Measurements from ENCODE around the gene RNF144B.

Gene RNF144B

GRCh38 chr6:18465410-18466154, 78.4 kb downstream of the RNF144B start:
- TF ChIP-seq, protein P1, sequence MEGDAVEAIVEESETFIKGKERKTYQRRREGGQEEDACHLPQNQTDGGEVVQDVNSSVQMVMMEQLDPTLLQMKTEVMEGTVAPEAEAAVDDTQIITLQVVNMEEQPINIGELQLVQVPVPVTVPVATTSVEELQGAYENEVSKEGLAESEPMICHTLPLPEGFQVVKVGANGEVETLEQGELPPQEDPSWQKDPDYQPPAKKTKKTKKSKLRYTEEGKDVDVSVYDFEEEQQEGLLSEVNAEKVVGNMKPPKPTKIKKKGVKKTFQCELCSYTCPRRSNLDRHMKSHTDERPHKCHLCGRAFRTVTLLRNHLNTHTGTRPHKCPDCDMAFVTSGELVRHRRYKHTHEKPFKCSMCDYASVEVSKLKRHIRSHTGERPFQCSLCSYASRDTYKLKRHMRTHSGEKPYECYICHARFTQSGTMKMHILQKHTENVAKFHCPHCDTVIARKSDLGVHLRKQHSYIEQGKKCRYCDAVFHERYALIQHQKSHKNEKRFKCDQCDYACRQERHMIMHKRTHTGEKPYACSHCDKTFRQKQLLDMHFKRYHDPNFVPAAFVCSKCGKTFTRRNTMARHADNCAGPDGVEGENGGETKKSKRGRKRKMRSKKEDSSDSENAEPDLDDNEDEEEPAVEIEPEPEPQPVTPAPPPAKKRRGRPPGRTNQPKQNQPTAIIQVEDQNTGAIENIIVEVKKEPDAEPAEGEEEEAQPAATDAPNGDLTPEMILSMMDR (IDR thresholded peaks at IDR 0.05; ENCODE audit: insufficient read depth, low read length, poor library complexity, severe bottlenecking): no peak
- no peak for DNase-seq (ENCODE audit: extremely low read depth, insufficient read length)
- Histone ChIP-seq H3K27me3 (replicated peaks; ENCODE audit: control insufficient read depth, insufficient read depth, low read length) (no peaks in the 10 kb centered on the region; the same call in 1 of the 2 replicates), H3K36me3 (ENCODE audit: control insufficient read depth, insufficient read depth, low read length) (no peaks in the 10 kb centered on the region), H3K4me3 (replicated peaks; ENCODE audit: low read depth, low read length) (no peak overlapping the region)

DNA sequence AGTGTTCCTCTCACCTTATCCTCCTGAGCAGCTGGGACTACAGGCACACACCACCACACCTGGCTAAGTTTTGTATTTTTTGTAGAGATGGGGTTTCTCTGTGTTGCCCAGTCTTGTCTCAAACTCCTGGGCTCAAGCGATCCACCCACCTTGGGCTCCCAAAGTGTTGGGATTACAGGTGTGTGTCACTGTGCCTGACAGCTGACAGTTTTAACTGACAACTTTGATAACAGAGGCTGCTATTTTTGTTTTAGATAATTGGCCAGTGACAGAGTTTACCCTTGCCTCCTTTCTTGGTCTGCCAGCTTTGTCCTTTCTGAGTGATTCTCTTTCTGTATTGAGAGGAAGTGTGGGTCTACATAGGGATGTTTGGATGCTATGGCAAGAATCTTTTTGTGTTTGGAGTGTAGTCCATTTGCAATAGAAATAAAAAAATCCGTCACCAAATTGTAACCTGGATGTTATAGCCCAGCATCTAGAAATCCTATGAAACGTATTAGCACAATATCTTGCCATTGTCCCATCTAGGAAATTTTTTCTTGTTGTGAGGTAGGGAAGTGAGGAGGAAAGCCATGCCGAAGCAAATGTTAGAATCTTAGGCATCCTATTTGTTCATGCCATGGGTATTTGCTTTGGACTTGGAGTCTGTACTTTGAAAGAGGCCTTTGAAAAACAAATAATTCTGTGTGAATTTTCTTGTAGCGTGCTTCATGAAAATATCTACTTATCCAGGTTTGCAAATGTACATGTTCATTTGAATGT, 80.8 kb downstream of the RNF144B start:
- Histone ChIP-seq H3K4me3 (replicated peaks; ENCODE audit: low read depth, low read length) (no peak overlapping the region), H3K36me3 (ENCODE audit: control insufficient read depth, insufficient read depth, low read length) (no peaks in the 10 kb centered on the region)
- TF ChIP-seq, protein P1 (IDR thresholded peaks at IDR 0.05; ENCODE audit: insufficient read depth, low read length, poor library complexity, severe bottlenecking): no peak

DNA sequence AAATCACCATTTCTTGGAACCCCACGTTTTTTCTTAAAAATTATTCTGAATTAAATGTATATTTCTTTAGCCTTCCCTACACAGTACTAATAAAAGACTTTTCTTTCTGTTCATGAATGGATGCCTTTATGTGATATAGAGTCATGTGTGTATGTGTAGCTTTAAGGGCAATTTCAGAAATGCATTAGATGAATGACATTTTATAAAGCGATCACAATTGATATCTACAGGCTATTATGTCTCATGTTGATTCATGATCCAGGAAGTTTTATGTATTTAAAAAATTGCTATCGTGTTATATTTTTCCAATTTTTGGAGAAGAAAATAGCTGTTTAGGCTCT, 81.3 kb downstream of the RNF144B start:
- no peak overlapping the region for H3K4me3 ChIP-seq (replicated peaks; ENCODE audit: low read depth, low read length)
- TF ChIP-seq, protein P1 (IDR thresholded peaks at IDR 0.05; ENCODE audit: insufficient read depth, low read length, poor library complexity, severe bottlenecking): no peak

More for the DNA sequence above, 80.8 kb downstream of the RNF144B start:
- DNase-seq (ENCODE audit: extremely low read depth, insufficient read length): no peak
- H3K27me3 ChIP-seq (replicated peaks; ENCODE audit: control insufficient read depth, insufficient read depth, low read length): no peaks in the 10 kb centered on the region

GRCh38 chr6:18469536-18469935, 82.4 kb downstream of the RNF144B start:
- DNase-seq (ENCODE audit: extremely low read depth, insufficient read length): no peak
- no peak overlapping the region for H3K4me3 ChIP-seq (replicated peaks; ENCODE audit: low read depth, low read length)
- no peaks in the 10 kb centered on the region for H3K36me3 ChIP-seq (ENCODE audit: control insufficient read depth, insufficient read depth, low read length)
- no peaks in the 10 kb centered on the region for H3K27me3 ChIP-seq (replicated peaks; ENCODE audit: control insufficient read depth, insufficient read depth, low read length)
- TF ChIP-seq, protein P1 (IDR thresholded peaks at IDR 0.05; ENCODE audit: insufficient read depth, low read length, poor library complexity, severe bottlenecking): no peak

More for the DNA sequence above, 81.3 kb downstream of the RNF144B start:
- no peaks in the 10 kb centered on the region for H3K27me3 ChIP-seq (replicated peaks; ENCODE audit: control insufficient read depth, insufficient read depth, low read length)
- no peak for DNase-seq (ENCODE audit: extremely low read depth, insufficient read length)
- no peaks in the 10 kb centered on the region for H3K36me3 ChIP-seq (ENCODE audit: control insufficient read depth, insufficient read depth, low read length)

DNA sequence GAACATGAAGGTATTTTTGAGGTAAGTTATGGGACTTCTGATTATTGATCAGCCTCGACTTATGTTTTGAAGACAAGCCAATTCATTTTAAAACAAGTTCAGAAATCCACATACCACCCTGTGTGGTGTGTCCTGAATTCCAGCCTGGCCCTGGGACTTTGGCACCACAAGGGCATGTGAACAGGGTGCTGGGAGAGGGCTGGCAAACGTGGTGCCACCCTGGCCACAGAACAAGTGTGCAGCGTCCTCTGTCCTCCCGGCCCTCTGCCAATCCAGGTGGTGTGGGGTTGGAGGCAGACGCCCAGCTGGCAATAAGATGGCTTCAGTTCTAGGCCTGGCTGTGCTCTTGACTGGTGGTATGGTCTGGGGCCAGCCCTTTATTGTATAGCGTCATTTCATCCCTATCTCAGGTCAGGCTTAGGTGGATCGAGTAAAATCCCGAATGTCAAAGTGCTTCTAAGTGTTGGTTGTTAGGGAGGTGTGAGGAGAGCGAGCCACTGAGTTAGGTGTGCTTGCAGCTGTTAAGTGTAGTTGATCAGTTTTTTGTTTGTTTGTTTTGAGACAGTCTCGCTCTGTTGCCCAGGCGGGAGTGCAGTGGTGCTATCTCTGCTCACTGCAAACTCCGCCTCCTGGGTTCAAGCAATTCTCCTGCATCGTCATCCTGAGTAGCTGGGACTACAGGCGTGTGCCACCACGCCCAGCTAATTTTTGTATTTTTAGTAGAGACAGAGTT, 84.2 kb downstream of the RNF144B start:
- no peaks in the 10 kb centered on the region for H3K36me3 ChIP-seq (ENCODE audit: control insufficient read depth, insufficient read depth, low read length)
- TF ChIP-seq, protein P1 (IDR thresholded peaks at IDR 0.05; ENCODE audit: insufficient read depth, low read length, poor library complexity, severe bottlenecking): no peak
- no peaks in the 10 kb centered on the region for H3K27me3 ChIP-seq (replicated peaks; ENCODE audit: control insufficient read depth, insufficient read depth, low read length)

More for the DNA sequence above, 84.2 kb downstream of the RNF144B start:
- DNase-seq (ENCODE audit: extremely low read depth, insufficient read length): no peak
- H3K4me3 ChIP-seq (replicated peaks; ENCODE audit: low read depth, low read length): no peak overlapping the region
